ENCODE data around the gene SRGAP3. TPM values are rescaled to one million over a fixed set of nuclear protein-coding genes. Genes with fewer than 3 reads are reported as not detected.
A peak's percentile ranks its signal among the peaks of the same experiment; 100 is the strongest.

The SRGAP3 gene
- total and polyA plus RNA-seq, 2 donors (not counting 1 experiment from before 2014, with no cell fraction given), result 1.4 to 1.5 TPM

- TF ChIP-seq CTCF (IDR thresholded peaks at IDR 0.05) (no peak), EZH2 (IDR thresholded peaks at IDR 0.05; ENCODE audit: borderline replicate concordance, insufficient read depth, low read depth, low read length, poor library complexity, severe bottlenecking) (no peak)
- intact Hi-C loops (cut with micrococcal nuclease), result no loop called here
- no peak overlapping the region for H3K4me3 ChIP-seq (ENCODE audit: control extremely low read depth in 1 of 5, extremely low read depth in 1 of 5, insufficient read depth in 1 of 5, low read depth in 2 of 5, low read length in 4 of 5)
- H3K79me2 ChIP-seq (ENCODE audit: control insufficient read depth, insufficient read depth, low read length), result no peaks in the 10 kb centered on the region
- POLR2A ChIA-PET, result no interaction called here
- no peak overlapping the region for H3K9ac ChIP-seq (ENCODE audit: low read length)
- Mint-ChIP-seq H3K27ac (peak overlapping the region; percentile 20), H3K4me3 (peak overlapping the region; percentile 59), H3K27me3 (peaks cover 2% of the 10 kb centered on the region), H3K4me1 (peaks cover 28% of the 10 kb centered on the region), H3K9me3 (ENCODE audit: insufficient read depth) (no peaks in the 10 kb centered on the region)
- CTCF ChIA-PET, result no interaction called here
- DNase-seq, result no peak
- no peaks in the 10 kb centered on the region for H3K36me3 ChIP-seq (replicated peaks in 1 of 2; ENCODE audit: control extremely low read depth in 1 of 2, control insufficient read depth in 1 of 2, extremely low read depth in 1 of 2, insufficient read depth in 2 of 2, low read length in 1 of 2)
- H3K4me1 ChIP-seq (ENCODE audit: control insufficient read depth in 2 of 2, insufficient read depth in 2 of 2, low read length in 2 of 2), result peaks cover 15 to 25% of the 10 kb centered on the region in 2 donors
- H3K27ac ChIP-seq (ENCODE audit: low read length in 2 of 2), result no peak overlapping the region
- H3K27me3 ChIP-seq (replicated peaks in 1 of 4; ENCODE audit: control extremely low read depth in 1 of 4, control insufficient read depth in 3 of 4, insufficient read depth in 4 of 4, low read length in 3 of 4), result no peaks in the 10 kb centered on the region
- H3K9me3 ChIP-seq (ENCODE audit: control extremely low read depth in 1 of 3, control insufficient read depth in 2 of 3, insufficient read depth in 1 of 3, low read length in 2 of 3), result no peaks in the 10 kb centered on the region
- H3K4me2 ChIP-seq (replicated peaks; ENCODE audit: low read depth, low read length, poor library complexity, severe bottlenecking), result peak overlapping the region; percentile 48
- no peaks in the 10 kb centered on the region for H4K20me1 ChIP-seq (ENCODE audit: control insufficient read depth, insufficient read depth, low read length, poor library complexity, severe bottlenecking)
- 35% methylated on average over 4 of the region's 6 CpGs for WGBS (ENCODE audit: insufficient coverage)
- no peak for ATAC-seq (ENCODE audit: low read depth)
- H2AFZ ChIP-seq (ENCODE audit: insufficient read depth, low read depth, low read length, poor library complexity, severe bottlenecking), result peak overlapping the region; percentile 58
Observed at GRCh38 chr3:9180764-9181117, 68.7 kb downstream of the SRGAP3 start.

GRCh38 chr3:9179826-9180763 is 69.4 kb downstream of the SRGAP3 start:
- Mint-ChIP-seq H3K27ac (peak overlapping the region; percentile 59), H3K4me3 (peak overlapping the region; percentile 59), H3K9me3 (ENCODE audit: insufficient read depth) (no peaks in the 10 kb centered on the region), H3K4me1 (peaks cover 28% of the 10 kb centered on the region), H3K27me3 (peaks cover 2% of the 10 kb centered on the region)
- WGBS (ENCODE audit: insufficient coverage), result 42% methylated on average over 15 of the region's 17 CpGs
- ChIA-PET CTCF (no interaction called here), POLR2A (no interaction called here)
- H3K4me3 ChIP-seq (ENCODE audit: control extremely low read depth in 1 of 5, extremely low read depth in 1 of 5, insufficient read depth in 1 of 5, low read depth in 2 of 5, low read length in 4 of 5), result no peak overlapping the region
- peak overlapping the region; percentile 58 for H2AFZ ChIP-seq (ENCODE audit: insufficient read depth, low read depth, low read length, poor library complexity, severe bottlenecking)
- H3K4me2 ChIP-seq (replicated peaks; ENCODE audit: low read depth, low read length, poor library complexity, severe bottlenecking), result peak overlapping the region; percentile 48
- intact Hi-C loops (cut with micrococcal nuclease), result no loop called here
- no peak overlapping the region for H3K27ac ChIP-seq (ENCODE audit: low read length in 2 of 2)
- H3K4me1 ChIP-seq (ENCODE audit: control insufficient read depth in 2 of 2, insufficient read depth in 2 of 2, low read length in 2 of 2), result peaks cover 15 to 25% of the 10 kb centered on the region in 2 donors
- no peaks in the 10 kb centered on the region for H3K27me3 ChIP-seq (replicated peaks in 1 of 4; ENCODE audit: control extremely low read depth in 1 of 4, control insufficient read depth in 3 of 4, insufficient read depth in 4 of 4, low read length in 3 of 4)
- no peaks in the 10 kb centered on the region for H3K79me2 ChIP-seq (ENCODE audit: control insufficient read depth, insufficient read depth, low read length)
- H3K9me3 ChIP-seq (ENCODE audit: control extremely low read depth in 1 of 3, control insufficient read depth in 2 of 3, insufficient read depth in 1 of 3, low read length in 2 of 3), result no peaks in the 10 kb centered on the region
- peak; percentile 17 for DNase-seq
- H3K36me3 ChIP-seq (replicated peaks in 1 of 2; ENCODE audit: control extremely low read depth in 1 of 2, control insufficient read depth in 1 of 2, extremely low read depth in 1 of 2, insufficient read depth in 2 of 2, low read length in 1 of 2), result no peaks in the 10 kb centered on the region
- H4K20me1 ChIP-seq (ENCODE audit: control insufficient read depth, insufficient read depth, low read length, poor library complexity, severe bottlenecking), result no peaks in the 10 kb centered on the region
- TF ChIP-seq CTCF (IDR thresholded peaks at IDR 0.05) (no peak), EZH2 (IDR thresholded peaks at IDR 0.05; ENCODE audit: borderline replicate concordance, insufficient read depth, low read depth, low read length, poor library complexity, severe bottlenecking) (no peak)
- no peak for ATAC-seq (ENCODE audit: low read depth)
- no peak overlapping the region for H3K9ac ChIP-seq (ENCODE audit: low read length)

Data from B cell (primary cell).